Measurements from ENCODE around the gene EXOC7.

DNA sequence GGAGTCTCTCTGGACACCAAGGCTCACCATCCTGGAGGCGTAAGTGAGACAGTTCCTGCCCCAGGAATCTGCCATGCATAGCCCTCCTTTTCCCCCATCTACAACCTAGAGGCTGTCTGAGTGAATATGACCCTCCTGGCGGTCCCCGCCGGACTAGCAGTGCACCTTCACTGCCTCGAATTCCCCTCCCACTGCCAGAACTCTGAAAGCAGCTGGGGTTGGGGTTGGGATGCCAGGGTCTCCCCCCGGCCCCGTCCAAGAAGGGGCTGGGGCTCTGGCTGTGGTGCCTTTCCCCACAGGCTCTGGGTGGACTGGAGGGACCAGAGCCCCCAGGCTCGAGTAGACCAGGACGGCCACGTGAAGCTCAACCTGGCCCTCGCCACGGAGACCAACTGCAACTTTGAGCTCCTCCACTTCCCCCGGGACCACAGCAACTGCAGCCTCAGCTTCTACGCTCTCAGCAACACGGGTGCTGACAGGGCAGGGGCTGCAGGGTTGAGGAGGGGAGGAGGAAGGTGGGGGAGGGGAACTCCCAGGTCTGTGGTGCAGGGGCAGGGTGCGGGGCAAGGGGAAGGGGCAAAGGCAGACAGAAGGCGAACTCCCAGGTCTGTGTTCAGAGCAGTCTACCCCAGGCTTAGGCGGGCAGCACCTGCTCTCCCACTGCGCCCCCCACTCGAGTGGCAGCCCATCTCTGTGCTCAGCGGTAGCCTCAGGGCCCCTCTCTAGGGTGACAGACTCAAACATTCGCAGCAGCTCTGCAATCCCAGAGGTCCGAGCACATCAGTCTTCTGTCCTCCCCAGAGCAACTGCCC, 23.4 kb downstream of the EXOC7 start:
- TF ChIP-seq, protein P1, sequence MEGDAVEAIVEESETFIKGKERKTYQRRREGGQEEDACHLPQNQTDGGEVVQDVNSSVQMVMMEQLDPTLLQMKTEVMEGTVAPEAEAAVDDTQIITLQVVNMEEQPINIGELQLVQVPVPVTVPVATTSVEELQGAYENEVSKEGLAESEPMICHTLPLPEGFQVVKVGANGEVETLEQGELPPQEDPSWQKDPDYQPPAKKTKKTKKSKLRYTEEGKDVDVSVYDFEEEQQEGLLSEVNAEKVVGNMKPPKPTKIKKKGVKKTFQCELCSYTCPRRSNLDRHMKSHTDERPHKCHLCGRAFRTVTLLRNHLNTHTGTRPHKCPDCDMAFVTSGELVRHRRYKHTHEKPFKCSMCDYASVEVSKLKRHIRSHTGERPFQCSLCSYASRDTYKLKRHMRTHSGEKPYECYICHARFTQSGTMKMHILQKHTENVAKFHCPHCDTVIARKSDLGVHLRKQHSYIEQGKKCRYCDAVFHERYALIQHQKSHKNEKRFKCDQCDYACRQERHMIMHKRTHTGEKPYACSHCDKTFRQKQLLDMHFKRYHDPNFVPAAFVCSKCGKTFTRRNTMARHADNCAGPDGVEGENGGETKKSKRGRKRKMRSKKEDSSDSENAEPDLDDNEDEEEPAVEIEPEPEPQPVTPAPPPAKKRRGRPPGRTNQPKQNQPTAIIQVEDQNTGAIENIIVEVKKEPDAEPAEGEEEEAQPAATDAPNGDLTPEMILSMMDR (IDR thresholded peaks at IDR 0.05 in 8 of 11, conservative IDR thresholded peaks at IDR 0.05 in 3 of 11) = no peak
- TF ChIP-seq POLR2A (IDR thresholded peaks at IDR 0.05) = no peak
